Mesenchymal stem cell (in vitro differentiated cells and primary cell): ENCODE measurements around the gene PODNL1.

Experiments used
- DNase-seq: peaks from one replicate; pipeline ENCODE4 v3.0.0-alpha.2; 2013
- H2AFZ ChIP-seq: one replicate; pipeline ENCODE4 v1.6.1; 2013; ENCODE audit warnings: low read depth, mild to moderate bottlenecking, control low read depth, inconsistent platforms, low read length, moderate library complexity
- H2AK5ac ChIP-seq: 2 replicates; pipeline ENCODE4 v1.6.1; 2013; ENCODE audit warnings: low read length, moderate library complexity, mild to moderate bottlenecking, inconsistent platforms; ENCODE audit not compliant: severe bottlenecking
- H2BK120ac ChIP-seq: one replicate; pipeline ENCODE4 v1.6.1; 2013; ENCODE audit warnings: low read depth, mild to moderate bottlenecking, inconsistent platforms, low read length, moderate library complexity
- H2BK12ac ChIP-seq, 2 experiments: one replicate each; pipeline ENCODE4 v1.6.1; 2013; ENCODE audit warnings: inconsistent platforms in 2 of 2, low read length in 2 of 2, mild to moderate bottlenecking in 2 of 2, moderate library complexity in 2 of 2, control low read depth in 1 of 2
- H2BK15ac ChIP-seq: one replicate; pipeline ENCODE4 v1.6.1; 2013; ENCODE audit warnings: mild to moderate bottlenecking, low read depth, inconsistent platforms; ENCODE audit not compliant: poor library complexity, severe bottlenecking
- H2BK5ac ChIP-seq: 2 replicates; pipeline ENCODE4 v1.6.1; 2013; ENCODE audit warnings: low read depth, mild to moderate bottlenecking, low read length, control low read depth, inconsistent platforms; ENCODE audit not compliant: poor library complexity, severe bottlenecking
- H3K14ac ChIP-seq, 2 experiments: one replicate each; pipeline ENCODE4 v1.6.1; 2013; ENCODE audit warnings: inconsistent platforms in 2 of 2, low read length in 2 of 2, control low read depth in 1 of 2, mild to moderate bottlenecking in 1 of 2, moderate library complexity in 1 of 2
- H3K18ac ChIP-seq, 2 experiments: one replicate each; pipeline ENCODE4 v1.6.1; 2013; ENCODE audit warnings: inconsistent platforms in 2 of 2, low read length in 2 of 2, control low read depth in 1 of 2, low read depth in 1 of 2, mild to moderate bottlenecking in 1 of 2
- H3K23ac ChIP-seq, 2 experiments: one replicate each; pipeline ENCODE4 v1.6.1; 2013; ENCODE audit warnings: inconsistent platforms in 2 of 2, low read length in 2 of 2, mild to moderate bottlenecking in 2 of 2, moderate library complexity in 2 of 2, control low read depth in 1 of 2
- H3K27ac ChIP-seq: 2 replicates; pipeline ENCODE4 v1.5.1; 2013; ENCODE audit warnings: mild to moderate bottlenecking, moderate library complexity, low read length, control low read depth, inconsistent platforms; ENCODE audit not compliant: poor library complexity, severe bottlenecking
- H3K27me3 ChIP-seq, 2 experiments: 2 replicates each; pipeline versions ENCODE4 v1.6.1 to v1.7.0; 2013; ENCODE audit warnings: low read length in 2 of 2, mild to moderate bottlenecking in 2 of 2, moderate library complexity in 2 of 2, control low read depth in 1 of 2, inconsistent platforms in 1 of 2; ENCODE audit not compliant: control insufficient read depth in 1 of 2, insufficient read depth in 1 of 2
- H3K36me3 ChIP-seq, 2 experiments: 2 replicates each; pipeline versions ENCODE4 v1.6.1 to v1.7.0; 2013; ENCODE audit warnings: low read length in 2 of 2, control low read depth in 1 of 2, inconsistent platforms in 1 of 2, low read depth in 1 of 2, mild to moderate bottlenecking in 1 of 2; ENCODE audit not compliant: insufficient read depth in 2 of 2, control insufficient read depth in 1 of 2
- H3K4ac ChIP-seq, 2 experiments: one replicate each; pipeline ENCODE4 v1.6.1; 2013; ENCODE audit warnings: inconsistent platforms in 2 of 2, low read length in 2 of 2, mild to moderate bottlenecking in 2 of 2, moderate library complexity in 2 of 2, control low read depth in 1 of 2, low read depth in 1 of 2
- H3K4me1 ChIP-seq: 2 replicates; pipeline ENCODE4 v1.6.1; 2013; ENCODE audit warnings: low read depth, low read length, control low read depth; ENCODE audit not compliant: control insufficient read depth, insufficient read depth
- H3K4me2 ChIP-seq: 2 replicates; pipeline ENCODE4 v1.6.1; 2013; ENCODE audit warnings: low read length, mild to moderate bottlenecking, inconsistent platforms; ENCODE audit not compliant: poor library complexity, severe bottlenecking
- H3K4me3 ChIP-seq, 2 experiments: 2 replicates each; pipeline versions ENCODE4 v1.5.1 to v1.7.0; 2013; ENCODE audit warnings: low read length in 2 of 2, mild to moderate bottlenecking in 2 of 2, control low read depth in 1 of 2, low read depth in 1 of 2; ENCODE audit not compliant: insufficient read depth in 1 of 2
- H3K79me1 ChIP-seq: replicated peaks from 2 replicates; pipeline ENCODE4 v1.6.1; 2013; ENCODE audit warnings: mild to moderate bottlenecking, control low read depth, low read length, inconsistent platforms; ENCODE audit not compliant: poor library complexity, severe bottlenecking
- H3K9ac ChIP-seq: 2 replicates; pipeline ENCODE4 v1.7.0; 2013; ENCODE audit warnings: mild to moderate bottlenecking, low read length, moderate library complexity
- H3K9me3 ChIP-seq: 2 replicates; pipeline ENCODE4 v1.7.0; 2013; ENCODE audit warnings: mild to moderate bottlenecking, low read length; ENCODE audit not compliant: control insufficient read depth
- H4K8ac ChIP-seq: one replicate; pipeline ENCODE4 v1.6.1; 2013; ENCODE audit warnings: inconsistent platforms, mild to moderate bottlenecking, low read length, moderate library complexity
- H4K91ac ChIP-seq: one replicate; pipeline ENCODE4 v1.6.1; 2013; ENCODE audit warnings: mild to moderate bottlenecking, low read length, inconsistent platforms
- WGBS: methylation state at CpG from one replicate; pipeline ENCODE4 v1.1.7; 2013; ENCODE audit warnings: mixed read lengths; 5-methylcytosine and 5-hydroxymethylcytosine counted together

Gene PODNL1

GRCh38 chr19:13918726-13919411, 19.3 kb downstream of the PODNL1 start:
- no peak overlapping the region for H3K9ac ChIP-seq
- no peak overlapping the region for H2BK5ac ChIP-seq
- H2BK12ac ChIP-seq = no peak overlapping the region
- H4K8ac ChIP-seq = no peak overlapping the region
- no peak overlapping the region for H3K23ac ChIP-seq
- H3K4me1 ChIP-seq = no peaks in the 10 kb centered on the region
- H3K27ac ChIP-seq = no peak overlapping the region
- H2BK120ac ChIP-seq = no peak overlapping the region
- no peak overlapping the region for H3K4me3 ChIP-seq
- peaks cover 70 to 74% of the 10 kb centered on the region in 2 experiments for H3K36me3 ChIP-seq
- H2BK15ac ChIP-seq = no peak overlapping the region
- H3K4ac ChIP-seq = no peak overlapping the region
- H3K18ac ChIP-seq = no peak overlapping the region
- no peak overlapping the region for H3K4me2 ChIP-seq
- no peak overlapping the region for H4K91ac ChIP-seq
- WGBS = 93% methylated on average over 30 of the region's 34 CpGs
- no peaks in the 10 kb centered on the region for H3K27me3 ChIP-seq
- no peak overlapping the region for H3K14ac ChIP-seq
- no peak overlapping the region for H2AK5ac ChIP-seq
- H2AFZ ChIP-seq = no peak overlapping the region
- DNase-seq = no peak
- H3K9me3 ChIP-seq = peaks cover 7% of the 10 kb centered on the region
- no peaks in the 10 kb centered on the region for H3K79me1 ChIP-seq

DNA sequence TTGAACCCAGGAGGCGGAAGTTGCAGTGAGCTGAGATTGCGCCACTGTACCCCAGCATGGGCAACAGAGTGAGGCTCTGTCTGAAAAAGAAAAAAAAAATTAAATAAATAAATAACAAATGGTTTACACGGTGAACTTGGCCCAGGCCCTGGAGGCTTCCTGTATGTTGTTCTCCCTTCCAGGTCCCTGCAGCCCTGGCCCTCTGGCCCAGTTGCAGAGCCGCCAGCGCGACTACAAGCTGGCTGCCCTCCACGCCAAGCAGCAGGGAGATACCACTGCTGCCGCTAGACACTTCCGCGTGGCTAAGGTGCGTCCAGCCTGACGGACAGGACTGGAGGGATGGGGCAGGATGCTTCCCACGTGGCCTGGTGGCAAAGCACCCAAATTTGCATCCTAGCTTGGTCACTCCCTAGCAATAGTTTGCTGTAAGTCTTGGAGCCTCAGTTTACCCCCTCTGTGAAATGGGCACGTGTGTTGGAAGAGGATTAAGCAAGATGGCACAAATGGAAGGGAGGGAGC, 20.3 kb downstream of the PODNL1 start:
- no peak overlapping the region for H3K23ac ChIP-seq
- no peak overlapping the region for H2BK12ac ChIP-seq
- H2BK5ac ChIP-seq = no peak overlapping the region
- H2BK15ac ChIP-seq = no peak overlapping the region
- no peak overlapping the region for H4K8ac ChIP-seq
- no peaks in the 10 kb centered on the region for H3K4me1 ChIP-seq
- H3K79me1 ChIP-seq = no peaks in the 10 kb centered on the region
- no peaks in the 10 kb centered on the region for H3K27me3 ChIP-seq
- no peak overlapping the region for H3K4ac ChIP-seq
- H3K4me3 ChIP-seq = no peak overlapping the region
- 91% methylated on average over 12 of the region's 14 CpGs for WGBS
- H3K27ac ChIP-seq = no peak overlapping the region
- no peak overlapping the region for H4K91ac ChIP-seq
- H3K4me2 ChIP-seq = no peak overlapping the region
- no peak overlapping the region for H3K9ac ChIP-seq
- no peak overlapping the region for H2AK5ac ChIP-seq
- no peak overlapping the region for H3K18ac ChIP-seq
- no peak overlapping the region for H2BK120ac ChIP-seq
- H3K36me3 ChIP-seq = peaks cover 71 to 73% of the 10 kb centered on the region in 2 experiments
- H3K14ac ChIP-seq = no peak overlapping the region
- no peak for DNase-seq
- no peak overlapping the region for H2AFZ ChIP-seq
- peaks cover 7% of the 10 kb centered on the region for H3K9me3 ChIP-seq

DNA sequence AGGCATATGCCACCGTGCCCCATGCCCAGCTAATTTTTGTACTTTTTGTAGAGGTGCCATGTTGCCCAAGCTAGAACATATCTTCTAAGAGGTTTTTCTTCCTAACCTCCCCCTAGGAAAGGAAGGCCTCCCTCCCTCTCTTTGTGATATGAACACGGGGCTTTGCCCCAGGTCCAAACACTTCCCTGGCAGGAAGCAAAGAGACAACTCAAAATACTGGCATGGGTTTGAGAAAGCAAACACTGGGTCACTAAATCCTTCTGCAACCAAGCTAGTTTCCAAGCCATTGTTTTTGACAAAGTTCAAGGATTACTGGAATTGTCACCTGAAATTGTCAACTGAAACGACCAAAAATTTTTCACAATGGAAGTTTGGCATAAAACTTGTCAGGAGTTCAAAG, 23.4 kb downstream of the PODNL1 start:
- Histone ChIP-seq H3K27me3 (no peaks in the 10 kb centered on the region), H3K79me1 (no peaks in the 10 kb centered on the region), H3K4me3 (no peak overlapping the region), H2AK5ac (no peak overlapping the region), H3K4me2 (no peak overlapping the region), H2AFZ (no peak overlapping the region), H2BK12ac (no peak overlapping the region), H4K91ac (no peak overlapping the region), H2BK5ac (no peak overlapping the region), H3K23ac (no peak overlapping the region), H2BK15ac (no peak overlapping the region), H3K27ac (no peak overlapping the region), H3K18ac (no peak overlapping the region), H3K14ac (no peak overlapping the region), H3K4ac (no peak overlapping the region), H3K9ac (no peak overlapping the region), H2BK120ac (no peak overlapping the region), H3K9me3 (no peaks in the 10 kb centered on the region), H3K4me1 (no peaks in the 10 kb centered on the region), H4K8ac (no peak overlapping the region), H3K36me3 (peaks cover 59 to 64% of the 10 kb centered on the region in 2 experiments)
- WGBS = 95% methylated on average over 2 of the region's 3 CpGs
- DNase-seq = no peak

DNA sequence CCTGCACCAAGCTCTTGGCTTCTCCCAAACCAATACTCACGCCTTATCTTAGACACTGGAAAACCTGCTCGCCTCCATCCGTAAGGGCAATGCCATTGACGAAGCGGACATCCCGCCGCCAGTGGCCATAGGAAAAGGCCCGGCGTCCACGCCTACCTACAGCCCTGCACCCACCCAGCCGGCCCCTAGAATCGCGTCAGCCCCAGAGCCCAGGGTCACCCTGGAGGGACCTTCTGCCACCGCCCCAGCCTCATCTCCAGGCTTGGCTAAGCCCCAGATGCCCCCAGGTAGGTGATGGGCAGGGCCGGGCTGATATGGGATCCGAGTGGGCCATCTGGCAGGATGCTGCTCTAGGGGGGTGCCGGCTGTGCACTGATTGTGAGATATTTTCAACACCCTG, 24.9 kb downstream of the PODNL1 start:
- H3K4me2 ChIP-seq = no peak overlapping the region
- no peak overlapping the region for H4K8ac ChIP-seq
- H2BK120ac ChIP-seq = no peak overlapping the region
- H3K4me1 ChIP-seq = no peaks in the 10 kb centered on the region
- H4K91ac ChIP-seq = no peak overlapping the region
- H3K4ac ChIP-seq = no peak overlapping the region
- H3K4me3 ChIP-seq = no peak overlapping the region
- H2BK5ac ChIP-seq = no peak overlapping the region
- WGBS = 94% methylated on average over 17 of the region's 17 CpGs
- H3K9ac ChIP-seq = no peak overlapping the region
- H3K36me3 ChIP-seq = peaks cover 51 to 55% of the 10 kb centered on the region in 2 experiments
- H2BK12ac ChIP-seq = no peak overlapping the region
- no peak for DNase-seq
- H3K27ac ChIP-seq = no peak overlapping the region
- no peaks in the 10 kb centered on the region for H3K9me3 ChIP-seq
- no peak overlapping the region for H2AK5ac ChIP-seq
- H2AFZ ChIP-seq = no peak overlapping the region
- H3K79me1 ChIP-seq = no peaks in the 10 kb centered on the region
- no peak overlapping the region for H3K23ac ChIP-seq
- no peak overlapping the region for H3K18ac ChIP-seq
- no peak overlapping the region for H3K14ac ChIP-seq
- no peaks in the 10 kb centered on the region for H3K27me3 ChIP-seq
- H2BK15ac ChIP-seq = peak overlapping the region; percentile 33
